BJ (cell line): Measurements from ENCODE around the gene ZNF385B. TPM values are rescaled to one million over a fixed set of nuclear protein-coding genes. Genes with fewer than 3 reads are reported as not detected.

ENCODE experiments used
- CTCF ChIA-PET: fragments of 350-600 bp; formaldehyde crosslinking; extraction: SDS; loops from one replicate; lab custom pipeline; 2021; ENCODE audit warnings: antibody characterized with exemption, inconsistent platforms; lab: Yijun Ruan, JAX
- POLR2A ChIA-PET: fragments of 300-600 bp; sonication (Branson Sonifier 250); formaldehyde crosslinking; extraction: SDS; loops from one replicate; lab custom pipeline; 2021; ENCODE audit warnings: antibody characterized with exemption; lab: Charles Lee
- DNase-seq: peaks from one replicate; pipeline ENCODE4 v3.0.0-alpha.2; 2011; ENCODE audit warnings: low read depth
- H3K27me3 ChIP-seq: 2 replicates; pipeline ENCODE4 v1.6.0; 2011; ENCODE audit warnings: low read length; ENCODE audit not compliant: control insufficient read depth, insufficient read depth
- H3K36me3 ChIP-seq: 2 replicates; pipeline ENCODE4 v1.5.1; 2011; ENCODE audit warnings: low read length; ENCODE audit not compliant: control insufficient read depth, insufficient read depth
- H3K4me3 ChIP-seq: 2 replicates; pipeline ENCODE4 v1.5.1; 2011; ENCODE audit warnings: low read depth, mild to moderate bottlenecking, control low read depth, low read length
- CTCF ChIP-seq: IDR thresholded peaks from 2 replicates; pipeline ENCODE4 v1.5.1; 2011; ENCODE audit warnings: low read depth, mild to moderate bottlenecking, control low read depth, inconsistent platforms, low read length, moderate library complexity; ENCODE audit not compliant: insufficient read depth
- polyA plus RNA-seq: library from polyadenylated mRNA; depleted of rRNA; stranded (reverse); fragments of >200 nt; gene quantifications from 2 replicates; pipeline ENCODE4 v1.2.3, GENCODE V29; 2011

ZNF385B gene
- polyA plus RNA-seq, 1 experiment = 0.22 TPM

GRCh38 chr2:179591690-179592089 is 269.7 kb downstream of the ZNF385B start:
- CTCF ChIA-PET = interaction anchor here (1.0 to 1.3 kb wide), 3 partner anchors 9 to 17 kb away, joined by 3 to 4 read pairs (median 3); no protein-coding TSS in a partner anchor
- no peak for TF ChIP-seq CTCF
- no peak for DNase-seq
- Histone ChIP-seq H3K4me3 (no peak overlapping the region), H3K27me3 (no peaks in the 10 kb centered on the region), H3K36me3 (no peaks in the 10 kb centered on the region)
- POLR2A ChIA-PET = interaction anchor here (0.6 kb wide), 1 partner anchor 15 kb away, joined by 3 read pairs; no protein-coding TSS in a partner anchor

- H3K4me3 ChIP-seq = no peak overlapping the region
- ChIA-PET CTCF (interaction anchor here (1.5 kb wide), 1 partner anchor 25 kb away, joined by 5 read pairs; no protein-coding TSS in a partner anchor), POLR2A (interaction anchor here (0.7 kb wide), 1 partner anchor 18 kb away, joined by 3 read pairs; no protein-coding TSS in a partner anchor)
- no peak for TF ChIP-seq CTCF
- no peak for DNase-seq
- no peaks in the 10 kb centered on the region for H3K27me3 ChIP-seq
- H3K36me3 ChIP-seq = no peaks in the 10 kb centered on the region
These were observed 272.8 kb downstream of the ZNF385B start for GRCh38 chr2:179588486-179589145.

GRCh38 chr2:179584760-179585159 is 276.7 kb downstream of the ZNF385B start:
- no peak for DNase-seq
- H3K4me3 ChIP-seq = no peak overlapping the region
- ChIA-PET CTCF (no interaction called here), POLR2A (no interaction called here)
- no peaks in the 10 kb centered on the region for H3K36me3 ChIP-seq
- H3K27me3 ChIP-seq = no peaks in the 10 kb centered on the region
- no peak for TF ChIP-seq CTCF

GRCh38 chr2:179581605-179582004 is 279.8 kb downstream of the ZNF385B start:
- POLR2A ChIA-PET = no interaction called here
- Histone ChIP-seq H3K4me3 (no peak overlapping the region), H3K36me3 (no peaks in the 10 kb centered on the region), H3K27me3 (no peaks in the 10 kb centered on the region)
- no peak for TF ChIP-seq CTCF
- DNase-seq = no peak
- CTCF ChIA-PET = no interaction called here

GRCh38 chr2:179580378-179581146 is 280.9 kb downstream of the ZNF385B start:
- CTCF ChIA-PET = no interaction called here
- POLR2A ChIA-PET = no interaction called here

More at GRCh38 chr2:179580378-179581146, 280.9 kb downstream of the ZNF385B start:
- no peak for DNase-seq
- Histone ChIP-seq H3K36me3 (no peaks in the 10 kb centered on the region), H3K4me3 (no peak overlapping the region), H3K27me3 (no peaks in the 10 kb centered on the region)
- TF ChIP-seq CTCF = no peak
